ENCODE results near the gene TEX22.

TEX22 gene

GRCh38 chr14:105386581-105387529, 11.5 kb upstream of the TEX22 start:
- TF ChIP-seq TEAD4 (IDR thresholded peaks at IDR 0.05), result no peak
- TF ChIP-seq CEBPB (IDR thresholded peaks at IDR 0.05), result no peak
- TF ChIP-seq NFIC (IDR thresholded peaks at IDR 0.05), result no peak
- TF ChIP-seq TAF1 (IDR thresholded peaks at IDR 0.05; ENCODE audit: low read depth), result no peak
- TF ChIP-seq EP300 (IDR thresholded peaks at IDR 0.05; ENCODE audit: borderline replicate concordance), result no peak
- TF ChIP-seq EGR1 (IDR thresholded peaks at IDR 0.05), result no peak
- no peak for TF ChIP-seq TCF12 (IDR thresholded peaks at IDR 0.05; ENCODE audit: low read depth)
- no peak for TF ChIP-seq MAX (IDR thresholded peaks at IDR 0.05)
- no peak for TF ChIP-seq CREB1 (IDR thresholded peaks at IDR 0.05; ENCODE audit: low read depth)
- TF ChIP-seq YY1 (IDR thresholded peaks at IDR 0.05; ENCODE audit: low read depth), result no peak
- no peak for TF ChIP-seq REST (IDR thresholded peaks at IDR 0.05; ENCODE audit: low read depth)
- no peak for TF ChIP-seq ZBTB7A (IDR thresholded peaks at IDR 0.05; ENCODE audit: low read depth)

GRCh38 chr14:105387530-105387922, 10.8 kb upstream of the TEX22 start:
- TF ChIP-seq ZBTB7A (IDR thresholded peaks at IDR 0.05; ENCODE audit: low read depth) (no peak), FOXM1 (IDR thresholded peaks at IDR 0.05; ENCODE audit: borderline replicate concordance, low read depth) (no peak), MAX (IDR thresholded peaks at IDR 0.05) (no peak), TAF1 (IDR thresholded peaks at IDR 0.05; ENCODE audit: low read depth) (no peak), TCF12 (IDR thresholded peaks at IDR 0.05; ENCODE audit: low read depth) (no peak), YY1 (IDR thresholded peaks at IDR 0.05; ENCODE audit: low read depth) (no peak), CREB1 (IDR thresholded peaks at IDR 0.05; ENCODE audit: low read depth) (no peak), USF1 (IDR thresholded peaks at IDR 0.05) (no peak), EP300 (IDR thresholded peaks at IDR 0.05; ENCODE audit: borderline replicate concordance) (no peak), CEBPB (IDR thresholded peaks at IDR 0.05) (no peak), RAD21 (IDR thresholded peaks at IDR 0.05; ENCODE audit: low read depth) (no peak), REST (IDR thresholded peaks at IDR 0.05; ENCODE audit: low read depth) (no peak)

GRCh38 chr14:105388110-105388951, 10.0 kb upstream of the TEX22 start:
- TF ChIP-seq RAD21 (IDR thresholded peaks at IDR 0.05; ENCODE audit: low read depth), result no peak
- TF ChIP-seq CEBPB (IDR thresholded peaks at IDR 0.05), result no peak

- TF ChIP-seq EP300 (IDR thresholded peaks at IDR 0.05; ENCODE audit: borderline replicate concordance) (no peak), TAF1 (IDR thresholded peaks at IDR 0.05; ENCODE audit: low read depth) (no peak), USF1 (IDR thresholded peaks at IDR 0.05) (no peak), FOXM1 (IDR thresholded peaks at IDR 0.05; ENCODE audit: borderline replicate concordance, low read depth) (no peak), REST (IDR thresholded peaks at IDR 0.05; ENCODE audit: low read depth) (no peak), EGR1 (IDR thresholded peaks at IDR 0.05) (no peak), TCF12 (IDR thresholded peaks at IDR 0.05; ENCODE audit: low read depth) (no peak)
Measured at GRCh38 chr14:105388976-105389375, 9.4 kb upstream of the TEX22 start.
